SK-N-SH (cell line): ENCODE measurements around the gene MFNG. TPM values are rescaled to one million over a fixed set of nuclear protein-coding genes. Genes with fewer than 3 reads are reported as not detected.
A peak's percentile ranks its signal among the peaks of the same experiment; 100 is the strongest.

Experiments
- CTCF ChIA-PET: fragments of 300-600, 350-600 bp; formaldehyde crosslinking; extraction: SDS; loops from one replicate; lab custom pipeline; 2021; lab: Yijun Ruan, JAX
- POLR2A ChIA-PET: fragments of 350-600 bp; sonication (Branson Sonifier 250); formaldehyde crosslinking; extraction: SDS; loops from one replicate; lab custom pipeline; 2020; ENCODE audit warnings: antibody characterized with exemption, inconsistent platforms; lab: Yijun Ruan, JAX
- DNase-seq: peaks from one replicate; pipeline ENCODE4 v3.0.0; 2012
- H2AFZ ChIP-seq: fragments of 200-600 bp; sonication (generic); 2 replicates; pipeline ENCODE4 v1.8.1; 2016; ENCODE audit warnings: antibody characterized with exemption, mild to moderate bottlenecking, low read depth
- H3F3A ChIP-seq: fragments of 200-600 bp; sonication (generic); replicated peaks from 2 replicates; pipeline ENCODE3; 2016; ENCODE audit warnings: antibody characterized with exemption, mild to moderate bottlenecking; ENCODE audit not compliant: insufficient read depth
- H3K27ac ChIP-seq, 2 experiments: fragments of 200-500 bp in 1 of 2; fragments of 200-600 bp in 1 of 2; sonication (Bioruptor generic) in 1 of 2; sonication (generic), shearing (Covaris generic) in 1 of 2; 2 replicates each; pipeline versions ENCODE4 v1.5.1 to v1.6.1; 2014 to 2016; ENCODE audit warnings: low read depth in 2 of 2, inconsistent platforms in 1 of 2, low read length in 1 of 2, mild to moderate bottlenecking in 1 of 2, mixed read lengths in 1 of 2
- H3K27me3 ChIP-seq: fragments of 200-600 bp; sonication (generic), shearing (Covaris generic); 2 replicates; pipeline ENCODE4 v1.6.1; 2016; ENCODE audit warnings: mixed run types; ENCODE audit not compliant: insufficient read depth
- H3K36me3 ChIP-seq, 2 experiments: fragments of 200-500 bp in 1 of 2; fragments of 200-600 bp in 1 of 2; sonication (Bioruptor generic) in 1 of 2; sonication (generic) in 1 of 2; replicated peaks in 1 of 2; 2 replicates each; pipeline versions ENCODE3 to v1.5.1; 2014 to 2016; ENCODE audit warnings: low read length in 1 of 2, mild to moderate bottlenecking in 1 of 2; ENCODE audit not compliant: insufficient read depth in 2 of 2, control insufficient read depth in 1 of 2
- H3K4me1 ChIP-seq, 2 experiments: fragments of 200-500 bp in 1 of 2; fragments of 200-600 bp in 1 of 2; sonication (Bioruptor generic) in 1 of 2; sonication (generic), shearing (Covaris generic) in 1 of 2; 2 replicates each; pipeline versions ENCODE4 v1.5.1 to v1.6.1; 2014 to 2016; ENCODE audit warnings: low read depth in 1 of 2, low read length in 1 of 2, mixed run types in 1 of 2; ENCODE audit not compliant: insufficient read depth in 2 of 2, control insufficient read depth in 1 of 2
- H3K4me2 ChIP-seq: fragments of 200-600 bp; sonication (generic), shearing (Covaris generic); 2 replicates; pipeline ENCODE4 v1.6.1; 2017; ENCODE audit warnings: mixed run types
- H3K4me3 ChIP-seq, 2 experiments: fragments of 200-500 bp in 1 of 2; fragments of 200-600 bp in 1 of 2; sonication (Bioruptor generic) in 1 of 2; sonication (generic), shearing (Covaris generic) in 1 of 2; 2 replicates each; pipeline versions ENCODE4 v1.5.1 to v1.8.1; 2014 to 2016; ENCODE audit warnings: low read depth in 2 of 2, inconsistent platforms in 1 of 2, low read length in 1 of 2, mild to moderate bottlenecking in 1 of 2, mixed read lengths in 1 of 2, moderate library complexity in 1 of 2
- H3K79me2 ChIP-seq: fragments of 200-600 bp; sonication (generic); 2 replicates; pipeline ENCODE4 v1.8.1; 2017; ENCODE audit warnings: mild to moderate bottlenecking; ENCODE audit not compliant: insufficient read depth
- H3K9ac ChIP-seq: fragments of 200-600 bp; sonication (generic); 2 replicates; pipeline ENCODE4 v1.6.1; 2017; ENCODE audit warnings: mixed run types
- H3K9me2 ChIP-seq: fragments of 200-600 bp; sonication (generic); 2 replicates; pipeline ENCODE4 v1.6.1; 2017; ENCODE audit warnings: mixed run types
- H3K9me3 ChIP-seq: fragments of 200-600 bp; sonication (generic); 2 replicates; pipeline ENCODE4 v1.6.1; 2017; ENCODE audit warnings: mixed run types, mild to moderate bottlenecking, moderate library complexity
- H4K20me1 ChIP-seq: fragments of 200-600 bp; sonication (generic); 2 replicates; pipeline ENCODE4 v1.6.1; 2017; ENCODE audit warnings: mild to moderate bottlenecking, mixed run types; ENCODE audit not compliant: insufficient read depth
- CHD2 ChIP-seq: fragments of 150-350 bp; IDR thresholded peaks from 2 replicates; pipeline ENCODE4 v1.6.1; 2018; ENCODE audit warnings: low read length; ENCODE audit not compliant: partially characterized antibody
- ELF1 ChIP-seq: IDR thresholded peaks from 2 replicates; pipeline ENCODE4 v1.4.0; 2012
- EP300 ChIP-seq, 2 experiments: IDR thresholded peaks; 2 replicates each; pipeline versions ENCODE4 v1.4.0 to v1.6.1; 2012; ENCODE audit warnings: borderline replicate concordance in 1 of 2, low read depth in 1 of 2, low read length in 1 of 2
- EZH2phosphoT487 ChIP-seq: fragments of 200-600 bp; sonication (generic); IDR thresholded peaks from 2 replicates; pipeline ENCODE4 v1.6.1; 2017; ENCODE audit warnings: low read depth, mixed run types, mild to moderate bottlenecking, antibody characterized with exemption, moderate library complexity, borderline replicate concordance
- GABPA ChIP-seq: IDR thresholded peaks from 2 replicates; pipeline ENCODE4 v1.4.0; 2012; ENCODE audit warnings: low read depth, mild to moderate bottlenecking
- GATA2 ChIP-seq: sonication (generic); formaldehyde crosslinking; IDR thresholded peaks from 2 replicates; pipeline ENCODE4 v1.5.0; 2020; ENCODE audit warnings: mild to moderate bottlenecking, missing genetic modification reagents
- MEF2A ChIP-seq: IDR thresholded peaks from 2 replicates; pipeline ENCODE4 v1.4.0; 2012; ENCODE audit warnings: low read depth, borderline replicate concordance
- MXI1 ChIP-seq: IDR thresholded peaks from 2 replicates; pipeline ENCODE4 v1.6.1; 2012; ENCODE audit warnings: mild to moderate bottlenecking, low read depth, low read length, improper control_type of control experiment
- NFIC ChIP-seq: IDR thresholded peaks from 2 replicates; pipeline ENCODE4 v1.4.0; 2012; ENCODE audit warnings: borderline replicate concordance
- NRF1 ChIP-seq: IDR thresholded peaks from 2 replicates; pipeline ENCODE4 v1.6.1; 2012; ENCODE audit warnings: low read depth, mild to moderate bottlenecking, low read length
- RAD21 ChIP-seq: IDR thresholded peaks from 2 replicates; pipeline ENCODE4 v1.6.1; 2012; ENCODE audit warnings: mild to moderate bottlenecking, low read length
- RCOR1 ChIP-seq: fragments of 150-350 bp; IDR thresholded peaks from 2 replicates; pipeline ENCODE4 v1.6.1; 2017; ENCODE audit warnings: antibody characterized with exemption, low read length
- SIN3A ChIP-seq: IDR thresholded peaks from 2 replicates; pipeline ENCODE4 v1.6.1; 2012; ENCODE audit warnings: low read depth, mild to moderate bottlenecking, low read length, moderate library complexity, borderline replicate concordance
- SMC3 ChIP-seq: IDR thresholded peaks from 2 replicates; pipeline ENCODE4 v1.6.1; 2012; ENCODE audit warnings: low read depth, low read length, improper control_type of control experiment
- TCF12 ChIP-seq: IDR thresholded peaks from 2 replicates; pipeline ENCODE4 v1.4.0; 2012
- TEAD4 ChIP-seq: IDR thresholded peaks from 2 replicates; pipeline ENCODE4 v1.4.0; 2012; ENCODE audit warnings: mild to moderate bottlenecking, borderline replicate concordance; ENCODE audit not compliant: insufficient read depth
- WGBS: methylation state at CpG from one replicate; pipeline ENCODE4 v1.1.6; 2017; ENCODE audit warnings: low lambda C conversion rate; 5-methylcytosine and 5-hydroxymethylcytosine counted together
- polyA plus RNA-seq, 3 experiments: library from polyadenylated mRNA; depleted of rRNA; stranded (reverse); fragments of >200 nt; gene quantifications; 2 replicates each; pipeline ENCODE4 v1.2.3, GENCODE V29; 2012
- TF ChIP-seq, protein P1 (sequence below): IDR thresholded peaks from 2 replicates; pipeline ENCODE4 v1.4.0; 2012; ENCODE audit warnings: low read depth
- TF ChIP-seq, protein P2 (sequence below): IDR thresholded peaks from 2 replicates; pipeline ENCODE4 v1.6.1; 2012; ENCODE audit warnings: mild to moderate bottlenecking, low read depth, low read length, moderate library complexity

MFNG gene
- polyA plus RNA-seq, 1 of the 3 experiments (the other 2 are of a cell fraction): 0.18 TPM

DNA sequence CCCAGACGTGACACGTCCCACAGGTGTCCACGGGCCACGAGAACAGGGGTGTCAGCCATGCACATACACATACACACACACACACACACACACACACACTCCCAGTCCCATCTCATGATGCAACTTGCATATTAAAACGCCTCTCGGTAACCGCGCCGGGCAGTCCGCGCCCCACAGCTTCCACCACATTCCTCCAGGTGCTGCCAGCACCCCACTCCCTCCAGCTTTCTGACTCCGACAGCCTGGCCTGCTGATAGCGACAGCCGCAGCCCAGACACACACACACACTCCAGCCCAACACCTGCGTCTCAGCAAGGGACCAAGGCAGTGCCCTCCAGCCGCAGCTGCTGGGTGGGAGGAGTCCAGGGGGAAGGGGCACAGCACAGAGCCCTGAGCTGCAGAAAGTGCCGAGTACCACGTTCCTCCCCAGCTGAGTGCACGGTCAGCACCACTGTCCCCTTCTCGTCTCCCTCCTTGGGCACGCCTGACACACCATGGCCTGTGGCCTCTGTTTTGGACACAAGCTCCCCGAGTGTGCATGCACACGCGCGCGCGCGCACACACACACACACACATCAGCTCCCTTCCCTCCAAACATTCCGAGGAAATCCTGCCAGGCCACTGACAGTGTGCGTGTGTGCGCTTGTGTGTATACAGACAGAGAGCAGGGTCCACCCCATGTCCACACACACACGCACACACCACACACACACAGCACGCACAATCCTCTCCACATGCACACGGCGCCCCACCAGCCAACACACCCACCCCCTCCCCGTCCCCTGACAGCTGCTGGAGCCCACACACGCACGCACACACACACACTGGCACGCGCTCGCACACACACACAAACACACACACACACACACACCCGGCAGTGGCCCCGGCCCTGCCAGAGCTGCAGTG, 60.1 kb downstream of the MFNG start:
- no peak overlapping the region for H3K9ac ChIP-seq
- peak overlapping the region; percentile 57 to 65; a peak in 2 of 4 replicates for H3K4me3 ChIP-seq
- peak overlapping the region; percentile 81 for H3K4me2 ChIP-seq

DNA sequence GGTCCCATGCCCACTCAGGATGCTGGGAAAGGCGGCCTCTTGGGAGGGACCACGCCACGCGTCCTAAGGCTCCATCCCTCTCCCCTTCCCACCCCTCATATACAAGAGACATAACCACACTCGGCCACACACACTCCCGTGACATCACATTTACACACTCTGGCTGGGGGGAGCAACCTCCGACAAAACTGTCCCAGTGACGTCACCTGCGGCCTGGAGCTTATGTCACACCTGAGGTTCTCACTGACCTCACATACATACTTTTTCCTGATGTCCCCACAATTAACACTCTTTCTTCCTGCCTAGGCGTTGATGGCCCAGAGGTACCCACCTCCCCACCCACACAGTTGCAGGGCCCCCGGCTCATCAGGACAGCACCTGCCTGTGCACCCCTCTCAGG, 60.8 kb downstream of the MFNG start:
- peaks cover 0 to 8% of the 10 kb centered on the region in 2 experiments; a peak in 1 of 4 replicates for H3K4me1 ChIP-seq
- peaks cover 4% of the 10 kb centered on the region for H3K27me3 ChIP-seq
- TF ChIP-seq RCOR1: no peak
- TF ChIP-seq, all 33 proteins: peak for 0
- Histone ChIP-seq H3K4me2 (no peak overlapping the region), H2AFZ (no peak overlapping the region), H3K9ac (no peak overlapping the region), H4K20me1 (no peaks in the 10 kb centered on the region), H3K27ac (no peak overlapping the region), H3K79me2 (no peaks in the 10 kb centered on the region), H3K9me3 (no peaks in the 10 kb centered on the region), H3K4me3 (no peak overlapping the region), H3F3A (peaks cover 6% of the 10 kb centered on the region), H3K9me2 (no peaks in the 10 kb centered on the region), H3K36me3 (no peaks in the 10 kb centered on the region)
- 94% methylated on average over 11 of the region's 11 CpGs for WGBS
- CTCF ChIA-PET: interaction anchor here (1.0 to 10.0 kb wide), 2 partner anchors 31 to 108 kb away, joined by 3 to 287 read pairs; no protein-coding TSS in a partner anchor
- no peak for DNase-seq
- POLR2A ChIA-PET: no interaction called here

More for the DNA sequence above, 60.1 kb downstream of the MFNG start:
- Histone ChIP-seq H2AFZ (no peak overlapping the region), H3K9me3 (no peaks in the 10 kb centered on the region), H3K9me2 (no peaks in the 10 kb centered on the region), H3F3A (peaks cover 6% of the 10 kb centered on the region), H3K27ac (no peak overlapping the region), H3K79me2 (no peaks in the 10 kb centered on the region), H3K27me3 (no peaks in the 10 kb centered on the region; the same call in 1 of the 2 replicates), H4K20me1 (no peaks in the 10 kb centered on the region), H3K36me3 (no peaks in the 10 kb centered on the region), H3K4me1 (peaks cover 0 to 6% of the 10 kb centered on the region in 2 experiments; a peak in 1 of 4 replicates)
- no peak for TF ChIP-seq MEF2A
- no peak for TF ChIP-seq RAD21
- TF ChIP-seq GABPA: no peak
- TF ChIP-seq SMC3: no peak
- no peak for TF ChIP-seq TCF12
- no peak for TF ChIP-seq ELF1
- TF ChIP-seq GATA2: no peak
- TF ChIP-seq RCOR1: no peak
- WGBS: 50% methylated on average over 32 of the region's 43 CpGs
- ChIA-PET POLR2A (interaction anchor here (0.6 kb wide), 1 partner anchor 179 kb away, joined by 3 read pairs; no protein-coding TSS in a partner anchor), CTCF (interaction anchor here (1.0 to 10.0 kb wide), 3 partner anchors 14 to 109 kb away, joined by 3 to 287 read pairs (median 57); no protein-coding TSS in a partner anchor)
- DNase-seq: no peak

DNA sequence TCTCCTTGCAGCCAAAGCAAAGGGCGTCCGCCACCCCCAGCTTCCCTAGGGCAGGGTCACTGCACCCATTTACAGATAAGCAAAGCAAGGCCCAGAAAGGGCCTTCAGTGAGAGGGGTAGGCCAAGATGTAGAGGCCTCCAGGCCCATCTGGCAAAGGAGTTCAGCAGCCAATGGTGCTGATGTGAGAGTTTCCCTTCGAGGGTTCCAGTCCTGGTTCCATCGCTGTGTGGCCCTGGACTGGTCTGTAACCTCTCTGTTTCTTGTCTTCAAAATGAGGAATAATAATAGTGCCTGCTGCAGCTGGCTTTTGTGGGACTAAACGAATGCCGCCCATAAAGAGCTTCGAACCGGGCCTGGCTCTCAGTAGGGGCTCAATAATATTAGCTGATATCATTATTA, 62.9 kb downstream of the MFNG start:
- Histone ChIP-seq H3K9me2 (no peaks in the 10 kb centered on the region), H3K4me3 (no peak overlapping the region), H3K4me1 (peaks cover 0 to 9% of the 10 kb centered on the region in 2 experiments; a peak in 1 of 4 replicates), H3K9ac (no peak overlapping the region), H3F3A (no peaks in the 10 kb centered on the region), H4K20me1 (no peaks in the 10 kb centered on the region), H3K9me3 (no peaks in the 10 kb centered on the region), H3K27ac (no peak overlapping the region), H3K4me2 (no peak overlapping the region), H2AFZ (no peak overlapping the region), H3K36me3 (no peaks in the 10 kb centered on the region), H3K79me2 (no peaks in the 10 kb centered on the region), H3K27me3 (peaks cover 5% of the 10 kb centered on the region)
- no peak for DNase-seq
- ChIA-PET CTCF (interaction anchor here (0.9 to 2.2 kb wide), 3 partner anchors 33 to 106 kb away, joined by 3 to 17 read pairs (median 3); no protein-coding TSS in a partner anchor), POLR2A (no interaction called here)
- TF ChIP-seq NFIC: no peak
- TF ChIP-seq, protein P1, sequence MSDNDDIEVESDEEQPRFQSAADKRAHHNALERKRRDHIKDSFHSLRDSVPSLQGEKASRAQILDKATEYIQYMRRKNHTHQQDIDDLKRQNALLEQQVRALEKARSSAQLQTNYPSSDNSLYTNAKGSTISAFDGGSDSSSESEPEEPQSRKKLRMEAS: no peak
- TF ChIP-seq RAD21: no peak
- no peak for TF ChIP-seq TEAD4
- no peak for TF ChIP-seq SIN3A
- TF ChIP-seq MXI1: no peak
- TF ChIP-seq NRF1: no peak
- no peak for TF ChIP-seq EP300 (IDR thresholded peaks at IDR 0.05; ENCODE audit: borderline replicate concordance in 1 of 2, low read depth in 1 of 2, low read length in 1 of 2)
- TF ChIP-seq, protein P2, sequence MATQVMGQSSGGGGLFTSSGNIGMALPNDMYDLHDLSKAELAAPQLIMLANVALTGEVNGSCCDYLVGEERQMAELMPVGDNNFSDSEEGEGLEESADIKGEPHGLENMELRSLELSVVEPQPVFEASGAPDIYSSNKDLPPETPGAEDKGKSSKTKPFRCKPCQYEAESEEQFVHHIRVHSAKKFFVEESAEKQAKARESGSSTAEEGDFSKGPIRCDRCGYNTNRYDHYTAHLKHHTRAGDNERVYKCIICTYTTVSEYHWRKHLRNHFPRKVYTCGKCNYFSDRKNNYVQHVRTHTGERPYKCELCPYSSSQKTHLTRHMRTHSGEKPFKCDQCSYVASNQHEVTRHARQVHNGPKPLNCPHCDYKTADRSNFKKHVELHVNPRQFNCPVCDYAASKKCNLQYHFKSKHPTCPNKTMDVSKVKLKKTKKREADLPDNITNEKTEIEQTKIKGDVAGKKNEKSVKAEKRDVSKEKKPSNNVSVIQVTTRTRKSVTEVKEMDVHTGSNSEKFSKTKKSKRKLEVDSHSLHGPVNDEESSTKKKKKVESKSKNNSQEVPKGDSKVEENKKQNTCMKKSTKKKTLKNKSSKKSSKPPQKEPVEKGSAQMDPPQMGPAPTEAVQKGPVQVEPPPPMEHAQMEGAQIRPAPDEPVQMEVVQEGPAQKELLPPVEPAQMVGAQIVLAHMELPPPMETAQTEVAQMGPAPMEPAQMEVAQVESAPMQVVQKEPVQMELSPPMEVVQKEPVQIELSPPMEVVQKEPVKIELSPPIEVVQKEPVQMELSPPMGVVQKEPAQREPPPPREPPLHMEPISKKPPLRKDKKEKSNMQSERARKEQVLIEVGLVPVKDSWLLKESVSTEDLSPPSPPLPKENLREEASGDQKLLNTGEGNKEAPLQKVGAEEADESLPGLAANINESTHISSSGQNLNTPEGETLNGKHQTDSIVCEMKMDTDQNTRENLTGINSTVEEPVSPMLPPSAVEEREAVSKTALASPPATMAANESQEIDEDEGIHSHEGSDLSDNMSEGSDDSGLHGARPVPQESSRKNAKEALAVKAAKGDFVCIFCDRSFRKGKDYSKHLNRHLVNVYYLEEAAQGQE: no peak
- no peak for TF ChIP-seq EZH2phosphoT487
- no peak for TF ChIP-seq CHD2
- no peak for TF ChIP-seq ELF1
- 94% methylated on average over 6 of the region's 8 CpGs for WGBS
